Esophagus muscularis mucosa (tissue), 4 donors: Measurements from ENCODE around the gene CSF2RB. TPM values are rescaled to one million over a fixed set of nuclear protein-coding genes. Genes with fewer than 3 reads are reported as not detected.

ENCODE experiments used
- DNase-seq: peaks from one replicate; pipeline ENCODE4 v3.0.0-alpha.2; 2017; ENCODE audit errors: extremely low spot score
- H3K27ac ChIP-seq, 4 donors: fragments of 200-600 bp; sonication (generic); replicated peaks in 1 of 4; 1 replicate in 3 of 4; 2 replicates in 1 of 4; pipeline ENCODE4 v1.5.1; 2016 to 2019; ENCODE audit warnings: mild to moderate bottlenecking in 1 of 4
- H3K27me3 ChIP-seq, 4 donors: fragments of 200-600 bp; sonication (generic); one replicate each; pipeline versions ENCODE4 v1.5.1 to v1.6.0; 2016 to 2019
- H3K36me3 ChIP-seq, 4 donors: fragments of 200-600 bp; sonication (generic); one replicate each; pipeline ENCODE4 v1.5.1; 2016 to 2019
- H3K4me1 ChIP-seq, 4 donors: fragments of 200-600 bp; sonication (generic); one replicate each; pipeline ENCODE4 v1.5.1; 2016 to 2019
- H3K4me3 ChIP-seq, 4 donors: fragments of 200-600 bp; sonication (generic); 1 replicate in 2 of 4; 2 replicates in 2 of 4; pipeline ENCODE4 v1.5.1; 2016 to 2019; ENCODE audit warnings: mild to moderate bottlenecking in 4 of 4, moderate library complexity in 1 of 4
- H3K9me3 ChIP-seq, 4 donors: fragments of 200-600 bp; sonication (generic); 1 replicate in 3 of 4; 2 replicates in 1 of 4; pipeline ENCODE4 v1.5.1; 2016 to 2019
- EP300 ChIP-seq: sonication (generic); formaldehyde crosslinking; IDR thresholded peaks from one replicate; pipeline ENCODE4 v1.6.1; 2017; ENCODE audit warnings: antibody characterized with exemption
- POLR2A ChIP-seq: fragments of 450-650 bp; IDR thresholded peaks from one replicate; pipeline ENCODE4 v1.6.1; 2017; ENCODE audit warnings: antibody characterized with exemption, moderate library complexity, mild to moderate bottlenecking, low read depth
- POLR2AphosphoS5 ChIP-seq, 2 donors: sonication (generic); formaldehyde crosslinking; IDR thresholded peaks; one replicate each; pipeline ENCODE4 v1.6.1; 2017; ENCODE audit warnings: antibody characterized with exemption in 2 of 2
- WGBS: methylation state at CpG from one replicate; pipeline ENCODE4 v1.1.5; 2018; 5-methylcytosine and 5-hydroxymethylcytosine counted together
- intact Hi-C: fragments of 100-400 bp; cut with DNase I; formaldehyde crosslinking; loops from one replicate; pipeline ENCODE4 v1.15.1; 2023
- total RNA-seq, 4 donors: library from RNA; depleted of rRNA; stranded (reverse); fragments of >200 nt; gene quantifications; one replicate each; pipeline versions ENCODE4 v1.1.0 to v1.2.1, GENCODE V29; 2016
- TF ChIP-seq, protein P1 (sequence below), 3 experiments: fragments of 200-600 bp in 2 of 3; fragments of 450-650 bp in 1 of 3; sonication (generic) in 2 of 3; IDR thresholded peaks; one replicate each; pipeline ENCODE4 v1.5.1; 2017 to 2019; ENCODE audit warnings: antibody characterized with exemption in 3 of 3, mild to moderate bottlenecking in 2 of 3, moderate library complexity in 1 of 3

Gene CSF2RB
- total RNA-seq, 4 donors from 2014 or later, result 4.6 to 19.4 (median 6.2) TPM

DNA sequence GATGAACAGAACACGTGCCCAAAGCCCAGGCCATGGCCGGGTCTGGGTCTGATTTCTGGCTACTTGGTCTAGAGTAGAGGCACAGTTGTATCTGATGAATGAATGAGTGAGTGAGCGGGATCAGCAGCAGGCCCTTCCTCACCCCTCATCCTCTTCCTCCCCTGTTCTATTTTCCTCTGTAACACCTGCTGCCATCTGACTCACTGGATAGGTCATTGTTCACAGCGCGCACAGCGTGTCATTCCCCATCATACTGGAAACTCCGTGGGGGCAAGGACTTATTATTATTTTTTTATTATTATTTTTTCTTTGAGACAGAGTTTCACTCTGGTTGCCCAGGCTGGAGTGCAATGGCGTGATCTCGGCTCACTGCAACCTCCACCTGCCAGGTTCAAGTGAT lies 38.7 kb upstream of the CSF2RB start:
- intact Hi-C loops, result no loop called here
- DNase-seq, result no peak
- H3K4me1 ChIP-seq, result peaks cover 0 to 13% (median 8%) of the 10 kb centered on the region in 4 donors
- H3K27me3 ChIP-seq, result peaks cover 0 to 58% (median 5%) of the 10 kb centered on the region in 4 donors
- H3K9me3 ChIP-seq, result no peaks in the 10 kb centered on the region
- TF ChIP-seq, protein P1, sequence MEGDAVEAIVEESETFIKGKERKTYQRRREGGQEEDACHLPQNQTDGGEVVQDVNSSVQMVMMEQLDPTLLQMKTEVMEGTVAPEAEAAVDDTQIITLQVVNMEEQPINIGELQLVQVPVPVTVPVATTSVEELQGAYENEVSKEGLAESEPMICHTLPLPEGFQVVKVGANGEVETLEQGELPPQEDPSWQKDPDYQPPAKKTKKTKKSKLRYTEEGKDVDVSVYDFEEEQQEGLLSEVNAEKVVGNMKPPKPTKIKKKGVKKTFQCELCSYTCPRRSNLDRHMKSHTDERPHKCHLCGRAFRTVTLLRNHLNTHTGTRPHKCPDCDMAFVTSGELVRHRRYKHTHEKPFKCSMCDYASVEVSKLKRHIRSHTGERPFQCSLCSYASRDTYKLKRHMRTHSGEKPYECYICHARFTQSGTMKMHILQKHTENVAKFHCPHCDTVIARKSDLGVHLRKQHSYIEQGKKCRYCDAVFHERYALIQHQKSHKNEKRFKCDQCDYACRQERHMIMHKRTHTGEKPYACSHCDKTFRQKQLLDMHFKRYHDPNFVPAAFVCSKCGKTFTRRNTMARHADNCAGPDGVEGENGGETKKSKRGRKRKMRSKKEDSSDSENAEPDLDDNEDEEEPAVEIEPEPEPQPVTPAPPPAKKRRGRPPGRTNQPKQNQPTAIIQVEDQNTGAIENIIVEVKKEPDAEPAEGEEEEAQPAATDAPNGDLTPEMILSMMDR (IDR thresholded peaks at IDR 0.05), result no peak
- TF ChIP-seq POLR2AphosphoS5 (IDR thresholded peaks at IDR 0.05) (no peak), POLR2A (no peak), EP300 (no peak)
- no peaks in the 10 kb centered on the region for H3K36me3 ChIP-seq
- H3K27ac ChIP-seq, result peak overlapping the region in 3 of 4 donors; percentile 24 to 35 (median 35)
- 93% methylated on average over 8 of the region's 9 CpGs for WGBS
- no peak overlapping the region for H3K4me3 ChIP-seq

DNA sequence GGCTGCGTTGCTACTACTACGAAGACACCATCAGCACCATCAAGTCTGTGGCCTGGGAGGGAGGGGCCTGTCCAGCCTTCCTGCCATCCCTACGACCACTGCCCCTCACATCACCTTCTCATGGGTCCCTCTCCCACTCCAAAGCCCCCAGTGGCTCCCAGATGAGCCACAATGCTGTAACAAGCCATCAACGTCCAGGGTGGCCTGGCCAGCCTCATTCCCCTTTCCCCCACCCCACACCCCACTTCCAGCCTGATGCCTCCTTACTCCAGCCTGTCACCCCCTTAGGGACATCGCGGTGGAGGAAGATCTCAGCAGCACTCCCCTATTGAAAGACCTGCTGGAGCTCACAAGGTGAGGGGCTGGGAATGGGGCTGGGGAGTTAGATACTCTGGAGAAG lies 37.7 kb upstream of the CSF2RB start:
- WGBS, result 83% methylated on average over 6 of the region's 6 CpGs

DNA sequence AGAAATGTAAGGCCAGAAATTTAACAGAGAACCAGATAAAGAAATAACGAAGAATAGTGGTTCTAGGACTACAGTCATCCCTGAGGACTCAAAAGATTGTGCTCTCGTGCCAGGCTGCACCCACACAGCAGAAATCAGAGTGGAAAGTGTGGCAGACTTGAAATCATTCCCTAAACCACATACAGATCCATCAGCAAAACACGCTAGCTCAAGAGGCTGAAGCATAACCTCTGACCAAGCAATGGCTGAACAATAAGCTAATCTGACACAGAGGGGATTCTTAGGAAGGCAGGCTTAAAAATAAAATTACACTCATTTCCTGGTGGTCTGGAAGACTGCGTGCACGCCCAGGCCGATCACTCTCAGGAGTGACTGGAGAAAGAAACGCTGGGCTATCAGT lies 33.7 kb upstream of the CSF2RB start:
- Histone ChIP-seq H3K27ac (no peak overlapping the region), H3K9me3 (peaks cover 0 to 21% (median 11%) of the 10 kb centered on the region in 4 donors), H3K27me3 (peaks cover 0 to 65% (median 2%) of the 10 kb centered on the region in 4 donors), H3K4me3 (no peak overlapping the region), H3K36me3 (no peaks in the 10 kb centered on the region), H3K4me1 (no peaks in the 10 kb centered on the region)
- intact Hi-C loops, result no loop called here
- TF ChIP-seq POLR2A, result no peak
- no peak for TF ChIP-seq EP300
- TF ChIP-seq, protein P1 (IDR thresholded peaks at IDR 0.05), result no peak
- no peak for TF ChIP-seq POLR2AphosphoS5 (IDR thresholded peaks at IDR 0.05)
- DNase-seq, result no peak
- 80% methylated on average over 7 of the region's 7 CpGs for WGBS

More for the DNA sequence above, 37.7 kb upstream of the CSF2RB start:
- no peak overlapping the region for H3K4me3 ChIP-seq
- TF ChIP-seq EP300 (no peak), POLR2AphosphoS5 (IDR thresholded peaks at IDR 0.05) (no peak), POLR2A (no peak)
- TF ChIP-seq, protein P1 (IDR thresholded peaks at IDR 0.05), result no peak
- H3K9me3 ChIP-seq, result peaks cover 0 to 2% (median 0%) of the 10 kb centered on the region in 4 donors
- H3K36me3 ChIP-seq, result no peaks in the 10 kb centered on the region
- H3K27ac ChIP-seq, result no peak overlapping the region
- intact Hi-C loops, result no loop called here
- H3K27me3 ChIP-seq, result peaks cover 0 to 51% (median 3%) of the 10 kb centered on the region in 4 donors
- H3K4me1 ChIP-seq, result peaks cover 0 to 13% (median 8%) of the 10 kb centered on the region in 4 donors
- no peak for DNase-seq

DNA sequence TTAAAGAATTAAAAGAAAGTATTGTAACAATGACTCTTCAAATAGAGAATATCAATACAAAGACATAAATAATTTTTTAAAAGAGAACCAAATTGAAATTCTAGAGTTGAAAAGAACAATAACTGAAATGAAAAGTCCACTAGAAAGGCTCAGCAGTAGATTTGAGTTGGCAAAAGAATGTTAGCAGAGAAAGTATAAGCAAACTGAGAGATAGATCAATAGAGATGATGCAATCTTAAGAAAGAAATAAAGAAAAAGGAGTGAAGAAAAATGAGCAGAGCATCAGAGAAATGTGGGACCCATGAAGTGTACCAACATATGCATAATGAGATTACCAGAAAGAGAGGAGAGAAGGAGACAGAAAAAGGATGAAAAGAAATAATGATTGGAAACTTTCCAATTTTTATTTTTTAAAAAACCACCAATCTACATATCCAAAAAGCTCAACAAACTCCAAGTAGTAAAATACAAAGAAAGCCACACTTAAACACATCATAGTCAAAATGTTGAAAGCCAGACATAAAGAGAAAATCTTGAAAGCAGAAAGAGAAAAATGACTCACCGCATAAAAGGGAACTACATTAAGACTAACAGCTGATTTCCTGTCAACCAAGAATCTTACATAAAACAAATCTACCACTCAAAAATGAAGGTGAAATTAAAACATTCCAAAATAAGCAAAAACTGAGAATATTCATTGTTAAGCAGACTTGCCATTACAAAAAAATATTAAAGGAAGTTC lies 31.8 kb upstream of the CSF2RB start:
- Histone ChIP-seq H3K4me3 (no peak overlapping the region), H3K36me3 (no peaks in the 10 kb centered on the region), H3K4me1 (no peaks in the 10 kb centered on the region), H3K9me3 (peaks cover 0 to 21% (median 11%) of the 10 kb centered on the region in 4 donors), H3K27ac (no peak overlapping the region), H3K27me3 (peaks cover 0 to 67% (median 2%) of the 10 kb centered on the region in 4 donors)
- TF ChIP-seq EP300, result no peak
- TF ChIP-seq POLR2AphosphoS5 (IDR thresholded peaks at IDR 0.05), result no peak
- no peak for TF ChIP-seq POLR2A
- TF ChIP-seq, protein P1 (IDR thresholded peaks at IDR 0.05), result no peak
- intact Hi-C loops, result no loop called here
- WGBS, result 80% methylated on average over 1 of the region's 1 CpG
- DNase-seq, result no peak
